Midbrain (tissue), 1 donor: Measurements from ENCODE around the gene DCAF16.

Experiments used
- DNase-seq: peaks from one replicate; lab custom pipeline; 2025; lab: John Stamatoyannopoulos, UW

Gene DCAF16

DNA sequence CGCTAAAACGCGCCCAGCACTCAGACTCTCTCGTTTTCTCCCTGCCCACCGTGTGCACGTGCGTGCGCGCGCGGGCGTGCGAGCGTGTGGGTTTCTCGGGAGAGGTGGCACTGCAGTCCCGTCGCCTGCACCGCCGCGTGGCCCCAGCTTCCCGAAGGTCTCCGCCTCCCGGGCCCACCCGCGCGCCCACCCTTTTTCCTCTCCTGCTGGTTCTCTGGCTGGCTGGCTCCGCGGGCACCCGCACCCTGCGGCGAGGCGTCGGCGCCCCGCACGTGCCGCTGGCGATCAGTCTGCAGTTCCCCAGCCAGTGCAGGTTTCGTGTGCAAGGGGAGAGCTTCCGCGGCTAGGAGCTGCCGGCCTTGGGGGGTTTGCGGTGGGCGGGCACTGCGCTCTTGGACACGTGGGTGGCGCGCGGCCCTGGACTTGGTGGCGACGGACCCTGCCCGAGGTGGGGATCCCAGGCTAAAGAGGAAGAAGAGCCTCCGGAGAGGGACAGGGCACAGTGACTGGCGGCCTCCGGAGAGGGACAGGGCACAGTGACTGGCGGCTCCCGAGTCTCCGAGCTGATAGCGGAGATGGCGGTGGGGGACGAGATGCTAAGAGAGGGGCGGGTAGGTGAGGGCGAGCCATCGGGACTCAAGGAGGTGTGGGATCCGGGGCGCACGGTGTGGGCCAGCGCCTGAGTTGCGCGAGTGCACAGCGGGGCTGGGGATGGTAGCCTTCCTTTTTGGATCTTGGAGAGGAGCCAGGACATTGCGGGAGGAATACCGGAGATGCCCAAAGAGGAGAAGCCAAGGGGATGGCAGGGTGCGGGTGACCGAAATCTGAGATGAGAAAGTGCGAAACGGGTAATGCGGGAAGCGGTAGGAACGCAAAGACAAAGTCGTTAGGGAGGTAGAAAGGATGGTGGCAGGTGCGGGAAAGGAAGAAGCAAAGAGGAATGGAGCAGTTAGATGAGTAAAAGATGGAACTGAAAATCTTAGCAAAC is 29.0 kb downstream of the DCAF16 start, which contains the start of gene FAM184B:
TSS of gene FAM184B (minus strand) at position 322 of the 988 bp plus-strand sequence. CDS start 322 bp downstream, outside the sequence.
- no peak for DNase-seq

DNA sequence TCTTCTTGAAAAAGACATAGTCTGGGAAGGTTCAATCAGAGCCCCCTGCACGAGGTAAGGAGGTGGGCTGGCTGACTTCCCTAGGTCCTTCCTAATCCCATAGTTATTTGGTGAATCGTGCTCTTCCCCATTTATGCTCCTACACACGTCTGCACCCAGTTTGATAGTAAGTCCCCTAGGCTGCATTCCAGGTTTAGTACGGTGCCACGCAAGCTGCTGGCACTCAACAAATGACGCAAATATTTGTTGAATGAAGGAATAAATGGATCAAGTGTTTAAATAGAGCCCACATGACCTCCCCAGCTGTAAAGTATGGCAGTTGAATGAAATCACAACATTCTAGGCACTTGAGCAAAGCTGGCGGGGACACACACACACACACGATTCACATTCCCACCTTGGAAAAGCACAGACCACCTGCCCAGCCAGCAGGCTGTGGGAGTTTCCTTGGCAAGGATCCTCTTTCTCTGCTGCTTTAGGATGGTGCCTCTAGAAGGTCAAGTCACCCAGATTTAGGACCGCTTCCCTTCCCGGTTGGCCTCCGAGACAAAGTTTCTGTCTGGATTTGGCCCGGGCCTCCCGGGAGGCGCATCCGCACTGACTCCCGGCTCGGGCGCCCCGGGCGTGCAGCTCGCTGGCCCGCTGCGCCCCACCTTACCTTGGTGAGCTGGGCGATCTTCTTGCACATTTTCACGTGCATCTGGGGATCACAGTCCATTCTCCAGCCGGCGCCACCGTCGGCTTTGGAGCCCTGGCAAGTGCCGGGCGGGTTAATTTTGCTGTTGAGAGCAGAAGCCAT is 29.9 kb downstream of the DCAF16 start:
- no peak for DNase-seq

DNA sequence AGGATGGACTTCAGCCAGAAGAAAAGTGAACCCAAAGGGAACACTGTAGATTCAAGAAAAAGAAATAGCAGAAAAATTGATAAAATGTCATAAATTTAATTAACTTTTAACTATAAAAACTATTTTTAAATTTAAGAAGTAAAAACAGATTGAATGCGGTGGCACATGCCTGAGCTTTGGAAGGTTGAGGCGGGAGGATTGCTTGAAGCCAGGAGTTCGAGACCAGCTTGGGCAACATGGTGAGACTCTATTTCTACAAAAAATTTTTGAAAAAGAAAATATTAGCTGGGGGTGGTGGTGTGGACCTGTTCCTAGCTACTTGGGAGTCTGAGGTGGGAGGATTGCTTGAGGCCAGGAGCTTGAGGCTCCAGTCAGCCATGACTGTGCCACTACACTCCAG is 32.1 kb downstream of the DCAF16 start:
- DNase-seq, result no peak

DNA sequence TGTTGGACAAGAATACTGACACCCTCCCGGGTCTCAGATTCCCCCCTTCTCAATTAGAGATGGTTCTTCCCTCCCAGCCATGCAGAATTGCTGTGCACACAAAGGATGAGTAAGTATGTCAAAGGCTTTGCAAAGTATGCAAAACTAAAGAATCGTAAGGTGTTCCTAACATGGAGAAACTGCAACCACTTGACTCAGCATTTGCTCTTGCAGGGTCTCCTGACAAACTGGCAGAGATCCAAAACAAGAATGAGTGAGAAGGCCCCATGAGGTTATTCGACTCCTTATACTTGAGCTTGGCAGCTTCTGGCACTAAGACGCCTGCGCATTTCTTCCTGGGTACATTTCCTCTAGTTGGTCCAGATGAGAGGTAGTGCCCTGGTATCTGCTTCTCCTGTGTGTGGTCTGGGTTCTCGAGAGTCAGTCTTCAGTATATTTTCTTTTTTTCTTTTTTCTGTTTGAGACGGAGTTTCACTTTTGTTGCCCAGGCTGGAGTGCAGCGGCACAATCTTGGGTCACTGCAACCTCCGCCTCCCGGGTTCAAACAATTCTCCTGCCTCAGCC is 37.3 kb downstream of the DCAF16 start:
- no peak for DNase-seq

DNA sequence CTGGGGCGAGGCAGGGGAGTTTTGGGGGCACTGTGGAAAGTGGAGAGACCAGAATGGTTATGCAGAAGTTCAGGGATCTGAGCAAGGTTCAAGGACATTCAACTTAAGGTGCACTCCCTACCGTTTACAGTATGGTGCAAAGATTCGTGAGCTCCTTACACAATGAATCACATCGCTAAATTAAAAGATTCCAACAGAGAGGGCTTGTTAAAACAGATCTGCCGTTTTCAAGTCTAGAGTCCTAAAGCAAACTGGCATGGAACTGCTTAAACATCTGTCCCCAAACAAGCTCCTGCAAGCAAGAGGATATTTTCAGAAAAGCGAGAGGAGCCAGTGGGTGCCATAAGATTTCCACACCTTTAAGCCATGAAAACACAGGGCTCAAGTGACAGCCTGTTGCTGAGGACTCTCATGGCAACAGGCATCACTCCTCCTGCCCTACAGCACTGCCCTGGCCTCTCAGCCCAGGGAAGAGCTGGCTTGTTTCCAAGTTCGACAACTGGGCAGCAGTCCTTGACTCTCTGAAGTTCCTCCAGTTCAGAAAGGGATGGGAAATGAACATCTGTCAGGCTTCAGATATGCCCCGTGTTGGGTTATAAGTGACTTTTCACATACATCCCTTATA is 39.2 kb downstream of the DCAF16 start:
- no peak for DNase-seq

DNA sequence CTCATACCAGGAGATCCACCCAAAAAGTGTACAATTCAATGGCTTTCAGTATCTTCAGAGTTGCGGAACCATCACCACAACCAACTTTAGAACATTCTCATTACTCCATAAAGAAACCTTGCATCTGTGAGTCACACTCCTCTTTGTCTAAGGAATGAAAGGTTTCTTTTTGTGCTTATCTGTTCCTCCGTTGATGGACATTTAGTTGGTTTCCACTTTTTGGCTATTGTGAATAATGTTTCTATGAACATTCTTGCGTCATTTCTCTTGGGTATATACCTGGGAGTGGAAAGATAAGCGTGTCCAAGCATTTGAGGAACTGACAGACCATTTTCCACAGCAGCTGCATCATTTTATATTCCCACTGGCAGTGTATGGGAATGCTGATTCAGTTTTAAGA is 39.7 kb downstream of the DCAF16 start:
- no peak for DNase-seq

DNA sequence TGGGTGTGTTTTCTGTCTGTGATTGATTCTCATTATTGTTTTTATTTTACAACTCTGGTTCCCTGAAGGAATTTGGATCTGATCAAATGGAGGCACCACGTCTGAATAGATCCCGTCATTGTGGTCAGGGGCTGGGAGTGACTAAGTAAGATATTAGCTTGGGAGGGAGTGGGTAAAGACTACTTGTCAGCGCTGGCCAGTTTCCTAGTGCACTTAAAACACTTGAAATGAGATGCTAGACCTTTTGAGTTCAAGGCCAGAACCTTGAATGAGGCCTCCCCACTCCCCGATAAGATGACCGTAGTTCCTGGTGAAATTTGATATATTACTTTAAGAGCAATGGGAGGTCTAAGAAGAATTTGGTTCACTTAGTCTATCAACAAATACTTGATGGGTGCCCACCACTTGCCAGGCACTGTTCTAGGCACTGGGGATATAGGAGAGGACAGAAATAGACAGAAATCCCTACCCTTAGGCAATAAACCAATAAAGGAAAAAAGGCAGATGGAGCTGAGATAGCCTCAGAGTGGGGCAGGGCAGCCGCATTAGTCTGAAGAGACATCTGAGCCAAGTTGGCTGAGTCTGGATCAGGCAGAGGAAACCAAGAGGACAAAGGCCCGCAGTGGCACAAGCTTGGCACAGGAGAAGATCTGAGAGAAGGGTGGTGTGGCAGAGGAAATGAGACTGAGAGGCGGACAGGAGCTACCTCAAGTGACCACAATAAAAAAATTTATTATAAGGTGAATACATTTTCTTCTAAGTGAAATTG is 41.0 kb downstream of the DCAF16 start:
- DNase-seq, result no peak

DNA sequence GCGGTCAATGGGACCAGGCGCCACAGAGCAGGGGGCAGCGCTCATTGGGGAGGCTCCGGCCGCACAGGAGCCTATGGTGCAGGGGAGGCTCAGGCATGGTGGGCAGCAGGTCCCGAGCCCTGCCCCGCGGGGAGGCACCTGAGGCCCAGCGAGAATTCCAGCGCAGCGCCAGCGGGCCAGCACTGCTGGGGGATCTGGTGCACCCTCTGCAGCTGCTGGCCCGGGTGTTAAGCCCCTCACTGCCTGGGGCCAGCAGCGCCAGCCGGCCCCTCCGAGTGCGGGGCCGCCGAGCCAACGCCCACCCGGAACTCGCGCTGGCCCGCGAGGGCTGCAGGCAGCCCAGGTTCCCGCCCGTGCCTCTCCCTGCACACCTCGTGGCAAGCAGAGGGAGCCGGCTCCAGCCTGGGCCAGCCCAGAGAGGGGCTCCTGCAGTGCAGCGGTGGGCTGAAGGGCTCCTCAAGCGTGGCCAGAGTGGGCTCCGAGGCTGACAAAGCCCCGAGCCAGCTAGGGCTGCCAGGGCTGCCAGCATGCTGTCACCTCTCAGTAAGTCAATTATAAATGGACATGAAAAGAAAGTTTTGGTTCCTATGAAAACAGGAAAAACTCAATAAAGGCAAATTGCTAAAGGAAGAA is 43.6 kb downstream of the DCAF16 start:
- no peak for DNase-seq

DNA sequence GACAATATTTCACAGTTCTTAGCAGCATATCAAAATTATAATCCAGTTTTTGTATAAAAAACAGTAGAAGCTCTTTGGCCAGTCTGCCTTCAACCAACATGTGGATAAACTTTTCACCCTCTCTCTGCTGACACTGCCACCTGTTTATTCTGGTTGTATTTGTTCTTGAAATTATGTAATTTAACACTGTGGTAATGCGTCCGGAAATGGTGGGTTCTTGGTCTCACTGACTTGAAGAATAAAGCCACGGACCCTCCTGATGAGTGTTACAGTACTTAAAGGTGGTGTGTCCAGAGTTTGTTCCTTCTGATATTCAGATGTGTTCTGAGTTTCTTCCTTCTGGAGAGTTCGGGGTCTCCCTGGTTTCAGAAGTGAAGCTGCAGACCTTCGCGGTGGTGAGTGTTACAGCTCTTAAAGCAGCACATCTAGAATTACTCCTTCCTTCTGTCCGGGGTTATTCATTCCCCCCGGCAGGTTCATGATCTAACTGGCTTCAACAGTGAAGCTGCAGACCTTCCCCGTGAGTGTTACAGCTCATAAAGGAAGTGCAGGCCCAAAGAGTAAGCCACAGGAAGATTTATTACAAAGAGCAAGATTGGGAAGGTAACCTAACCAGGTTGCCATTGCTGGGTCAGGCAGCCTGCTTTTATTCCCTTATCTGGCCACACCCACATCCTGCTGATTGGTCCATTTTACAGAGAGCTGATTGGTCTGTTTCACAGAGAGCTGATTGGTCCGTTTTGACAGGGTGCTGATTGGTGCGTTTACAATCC is 44.9 kb downstream of the DCAF16 start:
- no peak for DNase-seq

DNA sequence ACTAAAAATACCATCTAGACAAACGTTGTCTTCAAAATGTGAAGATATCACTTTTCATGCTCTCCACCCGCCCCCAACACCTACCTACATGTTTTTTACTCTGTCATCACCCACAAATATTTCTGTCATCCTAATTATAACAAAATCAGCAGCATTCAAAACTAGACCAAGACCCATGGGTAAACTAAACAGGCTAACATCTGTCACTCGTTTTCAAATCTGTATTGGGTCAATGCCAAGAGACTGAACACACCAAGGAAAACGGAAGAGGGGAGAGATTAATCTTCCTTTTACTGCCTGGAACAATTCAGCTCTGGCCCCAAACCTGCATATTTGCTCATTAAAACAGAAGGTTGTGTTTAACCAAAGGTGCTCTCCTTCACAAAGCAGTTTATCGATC is 46.6 kb downstream of the DCAF16 start:
- DNase-seq, result no peak

DNA sequence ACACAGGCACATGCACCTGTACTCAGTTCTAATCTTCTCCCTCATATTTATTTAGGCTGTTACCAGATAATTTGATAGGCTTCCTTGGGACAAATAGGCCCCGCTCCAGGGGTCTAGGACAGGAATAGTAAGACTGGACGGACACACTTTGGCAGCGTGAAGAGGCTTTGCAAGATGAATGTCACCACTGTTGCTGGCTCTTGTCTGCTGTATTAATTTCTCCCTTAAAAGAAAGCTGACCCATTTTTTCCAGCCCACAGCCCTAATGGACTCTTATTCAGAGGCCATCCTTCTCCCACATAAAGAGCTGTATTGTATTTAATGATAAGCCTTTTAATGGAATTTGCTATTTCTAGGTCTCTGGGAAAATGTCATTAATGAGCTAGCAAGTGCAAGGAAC is 47.1 kb downstream of the DCAF16 start:
- no peak for DNase-seq

DNA sequence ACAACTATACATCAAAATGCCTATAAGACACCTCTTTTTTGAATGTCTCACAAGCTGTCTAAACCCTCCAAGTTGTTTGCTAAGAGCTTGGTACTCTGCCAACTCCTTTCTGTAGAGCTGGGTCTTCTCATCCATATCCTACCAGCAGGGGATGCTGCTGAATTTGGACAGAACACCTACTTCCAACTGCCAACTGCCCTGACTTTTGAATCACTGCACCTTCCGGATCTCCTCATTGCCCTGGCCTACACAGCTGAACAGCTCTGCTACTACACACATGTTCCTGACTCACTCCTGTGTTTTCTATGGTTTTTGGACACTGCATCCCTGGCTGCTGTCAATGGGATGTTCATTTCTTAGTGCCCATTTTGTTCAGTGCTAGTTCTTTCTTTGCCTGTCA is 47.8 kb downstream of the DCAF16 start:
- no peak for DNase-seq

DNA sequence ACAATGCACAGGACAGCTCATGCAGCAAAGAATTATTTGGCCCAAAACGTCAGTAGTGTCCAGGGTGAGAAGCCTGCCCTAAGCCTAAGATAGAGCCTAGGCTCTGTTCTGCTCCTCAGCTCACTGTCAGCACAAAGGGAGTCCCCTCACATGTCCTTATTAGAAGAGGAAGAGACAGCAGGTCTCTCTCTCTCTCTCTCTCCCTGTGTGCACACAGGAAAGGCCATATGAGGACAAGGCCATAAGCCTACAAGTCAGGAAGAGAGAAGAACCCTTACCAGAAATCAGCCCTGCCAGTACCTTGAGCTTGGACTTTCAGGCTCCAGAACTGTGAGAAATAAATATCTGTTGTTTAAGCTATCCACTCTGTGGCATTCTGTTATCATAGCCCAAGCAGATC is 49.5 kb downstream of the DCAF16 start:
- DNase-seq, result no peak

DNA sequence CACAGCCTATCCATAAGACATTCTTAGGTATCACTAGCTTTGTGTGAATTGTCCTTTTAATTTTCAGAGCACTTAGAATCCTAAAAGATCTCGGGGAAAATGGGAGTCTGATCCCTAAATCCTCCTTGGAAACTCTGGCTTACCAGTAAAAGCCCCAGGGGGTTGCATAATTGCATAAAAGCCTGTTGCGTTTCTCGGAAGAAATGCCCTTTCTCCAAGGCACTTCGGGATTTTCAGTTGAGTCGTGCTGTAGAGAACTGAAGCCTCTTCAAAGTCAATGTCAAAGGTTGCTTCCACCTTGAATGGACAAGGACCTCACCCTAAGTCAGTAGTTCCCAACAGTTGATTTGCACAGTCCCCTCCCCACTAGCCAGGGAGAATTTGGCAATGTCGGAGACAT is 49.9 kb downstream of the DCAF16 start:
- no peak for DNase-seq

DNA sequence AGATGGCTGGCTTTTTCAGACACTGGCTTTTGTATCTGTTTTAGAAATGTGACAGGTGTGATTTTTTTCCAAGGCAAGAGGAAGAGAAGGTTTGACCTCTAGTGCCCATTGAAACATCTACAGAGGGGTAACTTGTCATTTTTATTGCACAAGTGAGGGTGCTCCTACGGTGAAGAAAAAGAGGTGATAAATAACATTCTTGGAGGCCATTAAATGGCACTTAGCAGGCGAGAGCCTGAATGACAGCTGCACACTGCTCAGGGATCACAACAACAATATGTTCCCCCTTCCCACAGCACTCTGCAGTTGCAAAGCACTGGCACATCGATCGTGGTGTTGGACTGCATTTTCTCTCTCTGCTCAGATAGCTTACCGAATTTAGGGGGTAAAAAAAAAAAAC is 52.1 kb downstream of the DCAF16 start:
- DNase-seq, result no peak

DNA sequence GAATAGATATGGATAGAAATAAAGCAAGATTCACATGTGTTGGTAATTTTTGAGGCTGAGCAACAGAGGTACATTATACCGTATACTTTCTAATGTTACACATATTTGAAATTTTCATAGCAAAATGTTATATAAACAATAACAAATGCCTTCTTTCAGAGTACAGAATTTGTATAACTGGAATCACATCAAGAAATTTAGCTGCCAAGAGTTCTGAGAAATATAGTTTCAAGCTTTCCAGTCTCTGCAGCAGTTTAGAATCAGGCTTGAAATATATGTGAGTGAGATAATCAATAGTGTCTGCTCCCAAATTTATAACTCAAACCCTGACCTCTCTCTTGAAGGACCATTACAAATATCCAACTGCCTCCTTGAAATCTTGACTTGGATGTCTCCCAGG is 52.9 kb downstream of the DCAF16 start:
- DNase-seq, result no peak

DNA sequence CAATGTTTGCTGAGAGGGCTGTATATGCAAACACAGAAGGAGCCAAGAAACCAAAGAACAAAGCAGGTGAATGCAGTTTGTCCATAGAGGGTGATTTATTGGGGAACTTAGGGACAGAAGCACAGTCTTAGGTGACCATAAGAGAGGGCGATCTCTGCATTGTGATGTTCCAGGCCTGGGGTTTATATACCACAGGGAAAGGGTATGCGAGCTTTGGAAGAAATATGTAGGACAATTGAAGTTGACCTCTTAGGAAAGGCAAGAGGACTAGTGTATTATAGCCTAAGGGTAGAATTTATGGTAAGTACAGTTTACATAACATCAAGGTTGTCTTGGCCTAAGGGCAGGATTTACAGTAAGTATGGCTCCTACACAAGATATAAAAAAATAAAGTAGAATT is 56.9 kb downstream of the DCAF16 start:
- no peak for DNase-seq
